RWPE1 (cell line): ENCODE data around the gene ADH7.

Source experiments
- CTCF ChIA-PET: fragments of 350-600 bp; sonication (Branson Sonifier 250); formaldehyde crosslinking; extraction: SDS; loops from one replicate; lab custom pipeline; 2021; lab: Yijun Ruan, JAX
- POLR2A ChIA-PET: fragments of 400-600 bp; formaldehyde crosslinking; extraction: SDS; loops from one replicate; lab custom pipeline; 2020; ENCODE audit warnings: antibody characterized with exemption; ENCODE audit not compliant: low non-redundant PET; lab: Yijun Ruan, JAX
- DNase-seq: peaks from one replicate; pipeline ENCODE4 v3.0.0; 2012; ENCODE audit warnings: low spot score
- H3K27ac ChIP-seq: fragments of 450-650 bp; 2 replicates; pipeline ENCODE4 v1.5.1; 2017
- CTCF ChIP-seq: fragments of 450-650 bp; conservative IDR thresholded peaks from 2 replicates; pipeline ENCODE4 v1.5.1; 2017; ENCODE audit warnings: low read depth, mild to moderate bottlenecking

The ADH7 gene

GRCh38 chr4:99403380-99404184 lies 31.6 kb downstream of the ADH7 start:
- ChIA-PET CTCF (interaction anchor here (0.6 to 0.8 kb wide), 3 partner anchors 102 to 937 kb away, joined by 3 to 5 read pairs (median 3); no protein-coding TSS in a partner anchor), POLR2A (no interaction called here)
- no peak overlapping the region for H3K27ac ChIP-seq
- no peak for DNase-seq
- TF ChIP-seq CTCF = no peak

- CTCF ChIA-PET = no interaction called here
- TF ChIP-seq CTCF = no peak
- no peak overlapping the region for H3K27ac ChIP-seq
- POLR2A ChIA-PET = no interaction called here
- no peak for DNase-seq
Measured at GRCh38 chr4:99402765-99403164, 32.4 kb downstream of the ADH7 start.

- no peak overlapping the region for H3K27ac ChIP-seq
- no peak for TF ChIP-seq CTCF
- no peak for DNase-seq
- POLR2A ChIA-PET = no interaction called here
- CTCF ChIA-PET = no interaction called here
Measured at GRCh38 chr4:99400831-99401230, 34.3 kb downstream of the ADH7 start.

- CTCF ChIA-PET = no interaction called here
- no peak overlapping the region for H3K27ac ChIP-seq
- no peak for DNase-seq
- no peak for TF ChIP-seq CTCF
- POLR2A ChIA-PET = interaction anchor here (0.6 kb wide), 1 partner anchor 495 kb away, joined by 4 read pairs; the partner anchor contains the start of gene LAMTOR3
Measured at GRCh38 chr4:99399017-99399416, 36.1 kb downstream of the ADH7 start.

- POLR2A ChIA-PET = no interaction called here
- DNase-seq = no peak
Measured at GRCh38 chr4:99395595-99396364, 39.4 kb downstream of the ADH7 start.

GRCh38 chr4:99394896-99395295 lies 40.2 kb downstream of the ADH7 start:
- CTCF ChIA-PET = no interaction called here

More at GRCh38 chr4:99395595-99396364, 39.4 kb downstream of the ADH7 start:
- H3K27ac ChIP-seq = no peak overlapping the region
- TF ChIP-seq CTCF = no peak
- CTCF ChIA-PET = no interaction called here

More at GRCh38 chr4:99394896-99395295, 40.2 kb downstream of the ADH7 start:
- no peak for DNase-seq
- POLR2A ChIA-PET = no interaction called here
- H3K27ac ChIP-seq = no peak overlapping the region
- no peak for TF ChIP-seq CTCF
